ENCODE measurements around the gene PCLO.
"Not testable (repeated sequence)": the region's sequence is repeated elsewhere in the genome, so short reads cannot be mapped to it uniquely, and the experiment has no call there.

The PCLO gene

GRCh38 chr7:82715344-82715743 lies 447.3 kb downstream of the PCLO start:
- DNase-seq, result no peak

GRCh38 chr7:82714883-82715282 lies 447.8 kb downstream of the PCLO start:
- DNase-seq, result no peak

- DNase-seq, result no peak
Observed at GRCh38 chr7:82713506-82713905, 449.2 kb downstream of the PCLO start.

- not testable (repeated sequence) for DNase-seq
Observed at GRCh38 chr7:82706344-82706743, 456.3 kb downstream of the PCLO start.

GRCh38 chr7:82705517-82706260 lies 457.0 kb downstream of the PCLO start:
- no peak for DNase-seq

GRCh38 chr7:82704121-82704520 lies 458.6 kb downstream of the PCLO start:
- no peak for DNase-seq
